Right cardiac atrium (tissue), 5 donors: ENCODE data around the gene ZNF692. TPM values are rescaled to one million over a fixed set of nuclear protein-coding genes. Genes with fewer than 3 reads are reported as not detected.

ENCODE experiments used
- ATAC-seq, 2 donors: fragments of 200-7000 bp; cut with Tn5 transposase; one replicate each; pipeline versions ENCODE4 v1.8.0 to v1.9.1; 2020; ENCODE audit warnings: moderate library complexity in 2 of 2, mild to moderate bottlenecking in 1 of 2
- DNase-seq, 3 donors: peaks; one replicate each; pipeline ENCODE4 v3.0.0-alpha.2; 2020
- H3K27ac ChIP-seq: one replicate; pipeline ENCODE4 v1.5.1; 2013; ENCODE audit warnings: mild to moderate bottlenecking, low read length, control low read depth, moderate library complexity
- H3K27me3 ChIP-seq: one replicate; pipeline ENCODE4 v1.6.1; 2013; ENCODE audit not compliant: control insufficient read depth, insufficient read depth
- H3K4me1 ChIP-seq: one replicate; pipeline ENCODE4 v1.6.1; 2013; ENCODE audit warnings: low read length; ENCODE audit not compliant: control insufficient read depth, insufficient read depth
- H3K4me3 ChIP-seq: one replicate; pipeline ENCODE4 v1.5.1; 2013; ENCODE audit warnings: low read length, control low read depth
- H3K9me3 ChIP-seq: one replicate; pipeline ENCODE4 v1.6.1; 2013; ENCODE audit warnings: low read length; ENCODE audit not compliant: control insufficient read depth
- WGBS: extraction: QIAGEN DNeasy Blood & Tissue Kit; methylation state at CpG from one replicate; pipeline ENCODE4 v1.1.7; 2013; 5-methylcytosine and 5-hydroxymethylcytosine counted together
- intact Hi-C, 4 donors: fragments of 100-400 bp; cut with DNase I; formaldehyde crosslinking; loops; one replicate each; pipeline versions ENCODE4 v1.11.0 to v1.14.0; 2022 to 2023
- long read RNA-seq, 4 donors: library from polyadenylated mRNA; unstranded; transcript quantifications; one replicate each; pipeline ENCODE4 v2.0.0, GENCODE V29; 2020 to 2021
- polyA plus RNA-seq: library from polyadenylated mRNA; stranded (reverse); fragments of 200-250 nt; gene quantifications from one replicate; pipeline ENCODE4 v1.2.3, GENCODE V29; 2013
- total RNA-seq, 4 donors: library from RNA; stranded (reverse); fragmentation: NEBNext Ultra II Directional; extraction: Animal tissue kit (Norgen Biotek cat#: 25700); gene quantifications; one replicate each; pipeline ENCODE4 v1.2.1, GENCODE V29; 2021
- donor health status: healthy with polysubstance abuse.
- donor health status: DM: no; HTN: yes; CAD: no.
- donor health status: DM: no; HTN: no; CAD: no.
- donor health status: DM: no; HTN: yes; CAD: no; lungs with severe emphysema.
- donor health status: DM: yes; HTN: yes; CAD: no.

ZNF692 gene
- 10 to 100 TPM; 12.8 to 27.2 (median 19.6) TPM for total RNA-seq
- polyA plus RNA-seq = 24.4 TPM
- long read RNA-seq, donor 1, transcript ZNF692-201 (12 exons, 1,931 nt) = major isoform, 7 of 32 reads
- long read RNA-seq, donor 1, partial matches to known transcripts = 3 of 32 reads
- long read RNA-seq, donor 1, other reads (novel, unspliced or antisense) = 20 of 32 reads
- long read RNA-seq, donor 2, partial matches to known transcripts = 1 of 29 reads
- long read RNA-seq, donor 2, other reads (novel, unspliced or antisense) = 22 of 29 reads
- long read RNA-seq, donor 3, transcript ZNF692-201 (12 exons, 1,931 nt) = major isoform, 11 of 63 reads
- long read RNA-seq, donor 3, partial matches to known transcripts = 2 of 63 reads
- long read RNA-seq, donor 3, other reads (novel, unspliced or antisense) = 48 of 63 reads
- long read RNA-seq, donor 4, transcript ZNF692-201 (12 exons, 1,931 nt) = major isoform, 5 of 16 reads
- long read RNA-seq, donor 4, partial matches to known transcripts = 1 of 16 reads
- long read RNA-seq, donor 4, other reads (novel, unspliced or antisense) = 10 of 16 reads

GRCh38 chr1:248858891-248859889 lies at the start of gene ZNF692:
Gene ZNF692 (minus strand): TSS chr1:248859085. CDS start chr1:248858309, 776 bp downstream.
- Histone ChIP-seq H3K27ac (peak within 1 kb of the TSS; percentile 83), H3K9me3 (no peaks in the 10 kb centered on the region), H3K4me3 (peak within 1 kb of the TSS; percentile 59), H3K4me1 (peaks cover 2% of the 10 kb centered on the region), H3K27me3 (no peaks in the 10 kb centered on the region)
- ATAC-seq = peak; percentile 94 to 95
- peak; percentile 98 to 100 (median 99) for DNase-seq
- 4% methylated on average over 62 of the region's 62 CpGs for WGBS
- intact Hi-C loops = loop anchor here in 1 of 4 donors (2.0 kb wide), 1 partner anchor 20 kb away; the partner anchor contains the start of gene ZNF672

DNA sequence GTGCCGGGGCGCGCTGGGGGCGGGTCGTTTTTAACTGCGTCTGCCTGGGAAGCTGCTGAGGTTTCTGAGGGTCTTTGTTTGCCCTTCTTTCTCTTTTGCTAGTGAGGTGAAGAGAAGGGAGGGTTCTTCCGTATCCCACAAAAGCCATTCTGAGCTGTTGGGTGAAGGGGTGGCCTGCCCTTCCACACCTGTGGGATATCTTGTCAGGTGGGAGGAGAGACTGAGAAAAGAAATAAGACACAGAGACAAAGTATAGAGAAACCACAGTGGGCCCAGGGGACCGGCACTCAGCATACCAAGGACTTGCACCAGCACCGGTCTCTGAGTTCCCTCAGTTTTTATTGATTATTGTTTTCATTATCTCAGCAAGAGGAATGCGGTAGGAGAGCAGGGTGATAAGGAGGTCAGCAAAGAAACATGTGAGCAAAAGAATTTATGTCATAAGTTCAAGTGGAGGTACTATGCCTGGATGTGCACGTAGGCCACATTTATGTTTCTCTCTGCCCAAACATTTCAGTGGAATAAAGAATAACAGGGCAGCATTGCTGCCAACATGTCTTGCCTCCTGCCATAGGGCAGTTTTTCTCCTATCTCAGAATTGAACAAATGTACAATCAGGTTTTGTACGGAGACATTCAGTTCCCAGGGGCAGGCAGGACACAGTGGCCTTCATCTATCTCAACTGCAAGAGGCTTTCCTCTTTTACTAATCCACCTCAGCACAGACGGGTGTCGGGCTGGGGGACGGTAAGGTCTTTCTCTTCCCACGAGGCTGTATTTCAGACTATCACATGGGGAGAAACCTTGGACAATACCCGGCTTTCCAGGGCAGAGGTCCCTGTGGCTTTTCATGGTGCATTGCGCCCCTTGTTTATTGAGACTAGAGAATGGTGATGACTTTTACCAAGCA lies 48.1 kb upstream of the ZNF692 start:
- H3K4me1 ChIP-seq = peaks cover 3% of the 10 kb centered on the region
- intact Hi-C loops = no loop called here
- peak overlapping the region; percentile 99 for H3K27ac ChIP-seq
- no peak for ATAC-seq
- peak overlapping the region; percentile 75 for H3K4me3 ChIP-seq
- no peaks in the 10 kb centered on the region for H3K27me3 ChIP-seq
- 20% methylated on average over 18 of the region's 18 CpGs for WGBS
- H3K9me3 ChIP-seq = no peaks in the 10 kb centered on the region
- DNase-seq = no peak

GRCh38 chr1:248906009-248906752 lies 47.3 kb upstream of the ZNF692 start, which contains the start of gene PGBD2:
Gene PGBD2 (plus strand): TSS chr1:248906235. CDS start chr1:248913863, 7,628 bp downstream.
- Histone ChIP-seq H3K4me3 (peak within 1 kb of the TSS; percentile 75), H3K4me1 (peaks cover 3% of the 10 kb centered on the region), H3K9me3 (no peaks in the 10 kb centered on the region), H3K27me3 (no peaks in the 10 kb centered on the region), H3K27ac (peak within 1 kb of the TSS; percentile 99)
- under 1% methylated on average over 80 of the region's 80 CpGs for WGBS
- ATAC-seq = peak; percentile 97
- DNase-seq = peak; percentile 93 to 98 (median 97)
- intact Hi-C loops = no loop called here

GRCh38 chr1:248905662-248906008 lies 46.8 kb upstream of the ZNF692 start:
- ATAC-seq = no peak
- Histone ChIP-seq H3K4me1 (peaks cover 3% of the 10 kb centered on the region), H3K27me3 (no peaks in the 10 kb centered on the region), H3K27ac (peak overlapping the region; percentile 81), H3K9me3 (no peaks in the 10 kb centered on the region), H3K4me3 (peak overlapping the region; percentile 45)
- WGBS = 38% methylated on average over 4 of the region's 4 CpGs
- no peak for DNase-seq
- intact Hi-C loops = no loop called here

DNA sequence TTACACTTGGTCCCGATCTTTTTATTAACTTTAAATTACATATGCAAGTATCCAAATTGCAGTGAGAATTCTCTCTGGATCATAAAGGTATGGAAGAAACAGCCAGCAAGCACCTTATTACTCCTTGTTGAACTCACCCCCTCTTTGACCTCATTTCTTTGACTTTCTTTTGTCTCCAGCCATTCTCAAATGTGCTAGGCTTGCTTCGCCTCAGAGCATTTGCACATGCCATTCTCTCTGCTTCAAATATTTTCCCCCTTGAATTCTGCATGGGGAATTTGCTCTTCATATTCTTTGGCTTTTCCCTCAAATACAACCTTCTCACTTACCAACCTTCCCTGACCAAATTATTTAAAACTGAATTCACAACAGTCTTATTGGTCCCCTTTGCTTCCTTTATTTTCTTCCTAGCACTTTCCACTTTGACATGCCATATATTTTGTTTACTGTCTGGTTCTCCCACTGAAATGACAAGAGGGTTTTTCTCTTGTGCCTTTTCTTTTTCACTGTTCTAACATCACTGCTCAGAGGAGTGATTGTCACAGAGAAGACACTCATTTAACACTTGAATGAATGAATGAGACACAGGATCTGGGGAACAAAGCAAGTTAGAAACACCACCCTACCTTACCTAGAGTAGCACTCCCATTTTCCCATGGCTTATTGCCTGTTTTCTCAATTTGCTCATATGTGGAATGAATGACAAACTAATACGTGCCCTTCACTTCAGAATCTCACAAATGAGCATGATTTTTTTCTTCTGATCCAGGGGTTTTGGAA lies 45.7 kb upstream of the ZNF692 start:
- DNase-seq (no peak), ATAC-seq (no peak)
- intact Hi-C loops = no loop called here
- no peak overlapping the region for H3K4me3 ChIP-seq
- H3K27me3 ChIP-seq = no peaks in the 10 kb centered on the region
- H3K9me3 ChIP-seq = no peaks in the 10 kb centered on the region
- WGBS = 91% methylated on average over 3 of the region's 3 CpGs
- peaks cover 3% of the 10 kb centered on the region for H3K4me1 ChIP-seq
- H3K27ac ChIP-seq = no peak overlapping the region

GRCh38 chr1:248901578-248901977 lies 42.7 kb upstream of the ZNF692 start:
- Histone ChIP-seq H3K27me3 (no peaks in the 10 kb centered on the region), H3K27ac (no peak overlapping the region), H3K9me3 (no peaks in the 10 kb centered on the region), H3K4me3 (no peak overlapping the region), H3K4me1 (no peaks in the 10 kb centered on the region)
- no peak for DNase-seq
- 81% methylated on average over 2 of the region's 2 CpGs for WGBS
- no peak for ATAC-seq
- intact Hi-C loops = no loop called here

GRCh38 chr1:248900637-248901036 lies 41.8 kb upstream of the ZNF692 start:
- intact Hi-C loops = no loop called here
- Histone ChIP-seq H3K4me3 (no peak overlapping the region), H3K27ac (no peak overlapping the region), H3K9me3 (no peaks in the 10 kb centered on the region), H3K27me3 (no peaks in the 10 kb centered on the region), H3K4me1 (no peaks in the 10 kb centered on the region)
- no peak for ATAC-seq
- DNase-seq = no peak
- 98% methylated on average over 1 of the region's 1 CpG for WGBS

DNA sequence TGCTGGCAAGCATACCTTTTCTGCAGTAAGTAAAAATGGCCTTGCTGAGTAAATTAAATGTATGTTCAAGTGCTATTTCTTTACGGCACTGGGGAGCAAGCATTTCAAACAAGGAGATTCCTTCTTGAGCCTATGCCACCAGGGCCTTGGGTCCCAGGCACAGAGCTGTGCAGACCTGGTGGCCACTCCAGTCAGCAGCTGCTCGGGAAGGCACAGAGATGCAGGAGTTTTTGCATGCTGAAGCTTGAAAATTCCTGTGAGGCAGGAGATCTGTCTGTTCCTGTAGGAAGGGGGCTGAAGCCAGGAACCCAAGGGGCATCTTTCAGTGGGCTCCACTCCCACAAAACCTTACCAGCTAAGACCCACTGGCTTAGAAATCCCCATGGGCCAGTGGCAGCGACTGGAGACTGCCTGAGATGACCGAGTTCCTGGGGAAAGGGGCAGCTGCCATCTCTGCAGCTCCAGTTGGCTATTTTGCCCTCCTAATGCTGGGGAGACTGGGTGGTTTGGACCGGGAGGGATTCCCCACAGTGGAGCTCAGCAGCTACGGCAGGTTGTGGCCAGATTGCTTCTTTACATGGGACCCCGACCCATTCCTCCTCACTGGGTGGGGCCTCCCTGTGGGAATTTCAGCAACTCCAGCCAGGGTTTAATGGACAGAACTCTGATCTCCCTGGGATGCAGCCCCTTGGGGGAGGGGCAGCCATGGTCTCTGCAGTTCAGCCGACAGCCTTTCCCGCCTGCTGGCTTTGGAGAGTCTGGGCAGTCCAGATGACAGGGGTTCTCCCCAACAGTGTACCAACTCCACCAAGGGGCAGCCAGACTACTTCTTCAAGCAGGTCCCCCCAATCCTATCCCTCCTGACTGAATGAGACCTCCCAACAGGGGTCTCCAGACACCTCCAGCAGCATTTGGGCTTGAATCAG lies 38.8 kb upstream of the ZNF692 start:
- no peak overlapping the region for H3K4me3 ChIP-seq
- H3K27ac ChIP-seq = no peak overlapping the region
- WGBS = 69% methylated on average over 9 of the region's 9 CpGs
- no peaks in the 10 kb centered on the region for H3K4me1 ChIP-seq
- no peaks in the 10 kb centered on the region for H3K9me3 ChIP-seq
- ATAC-seq (no peak), DNase-seq (no peak)
- no peaks in the 10 kb centered on the region for H3K27me3 ChIP-seq
- intact Hi-C loops = no loop called here
